Measurements from ENCODE around the gene PHLPP1.

Gene PHLPP1

GRCh38 chr18:62728254-62728653 lies 12.9 kb downstream of the PHLPP1 start (continued):
- TF ChIP-seq POU6F1 (CRISPR knock-in tag; IDR thresholded peaks at IDR 0.05; ENCODE audit: borderline replicate concordance, low read depth), result no peak
- no peak for TF ChIP-seq ZFP30 (CRISPR knock-in tag; IDR thresholded peaks at IDR 0.05)
- no peak for TF ChIP-seq GLIS3 (CRISPR knock-in tag; IDR thresholded peaks at IDR 0.05)

GRCh38 chr18:62729487-62730386 lies 14.4 kb downstream of the PHLPP1 start:
- no peak for ATAC-seq
- TF ChIP-seq POU6F1 (CRISPR knock-in tag; IDR thresholded peaks at IDR 0.05; ENCODE audit: borderline replicate concordance, low read depth) (no peak), ZNF565 (CRISPR knock-in tag; conservative IDR thresholded peaks at IDR 0.05; ENCODE audit: low read depth) (no peak), GLIS3 (CRISPR knock-in tag; IDR thresholded peaks at IDR 0.05) (no peak), TOX (CRISPR knock-in tag; IDR thresholded peaks at IDR 0.05; ENCODE audit: borderline replicate concordance) (no peak), BACH2 (CRISPR knock-in tag; IDR thresholded peaks at IDR 0.05; ENCODE audit: borderline replicate concordance) (no peak), ISL1 (CRISPR knock-in tag; IDR thresholded peaks at IDR 0.05) (no peak), ZFP3 (CRISPR knock-in tag; IDR thresholded peaks at IDR 0.05) (no peak), ZFP30 (CRISPR knock-in tag; IDR thresholded peaks at IDR 0.05) (no peak), OSR1 (CRISPR knock-in tag; IDR thresholded peaks at IDR 0.05) (no peak), ZNF8 (CRISPR knock-in tag; IDR thresholded peaks at IDR 0.05) (no peak), CSDC2 (CRISPR knock-in tag; IDR thresholded peaks at IDR 0.05) (no peak), TCF4 (CRISPR knock-in tag; IDR thresholded peaks at IDR 0.05; ENCODE audit: borderline replicate concordance) (no peak)

- no peak for ATAC-seq
- no peak for TF ChIP-seq CREB5 (CRISPR knock-in tag; IDR thresholded peaks at IDR 0.05; ENCODE audit: low read depth)
Observed at GRCh38 chr18:62730941-62731340, 15.6 kb downstream of the PHLPP1 start.

GRCh38 chr18:62732617-62733016 lies 17.3 kb downstream of the PHLPP1 start:
- TF ChIP-seq PPARA (CRISPR knock-in tag; IDR thresholded peaks at IDR 0.05; ENCODE audit: borderline replicate concordance) (no peak), RARB (CRISPR knock-in tag; IDR thresholded peaks at IDR 0.05) (no peak), ZFP30 (CRISPR knock-in tag; IDR thresholded peaks at IDR 0.05) (no peak), GLIS3 (CRISPR knock-in tag; IDR thresholded peaks at IDR 0.05) (no peak)
- ATAC-seq, result no peak

- TF ChIP-seq POU6F1 (CRISPR knock-in tag; IDR thresholded peaks at IDR 0.05; ENCODE audit: borderline replicate concordance, low read depth) (no peak), GLIS3 (CRISPR knock-in tag; IDR thresholded peaks at IDR 0.05) (no peak), CSDC2 (CRISPR knock-in tag; IDR thresholded peaks at IDR 0.05) (no peak), ESRRG (CRISPR knock-in tag; IDR thresholded peaks at IDR 0.05) (no peak), SNAI2 (CRISPR knock-in tag; IDR thresholded peaks at IDR 0.05) (no peak), ZNF8 (CRISPR knock-in tag; IDR thresholded peaks at IDR 0.05) (no peak)
- no peak for ATAC-seq
Observed at GRCh38 chr18:62734290-62734689, 18.9 kb downstream of the PHLPP1 start.

- no peak for ATAC-seq
- TF ChIP-seq RARB (CRISPR knock-in tag; IDR thresholded peaks at IDR 0.05), result no peak
- TF ChIP-seq ZC3H10 (CRISPR knock-in tag; IDR thresholded peaks at IDR 0.05), result no peak
- no peak for TF ChIP-seq CREB5 (CRISPR knock-in tag; IDR thresholded peaks at IDR 0.05; ENCODE audit: low read depth)
- TF ChIP-seq ZNF565 (CRISPR knock-in tag; conservative IDR thresholded peaks at IDR 0.05; ENCODE audit: low read depth), result no peak
- no peak for TF ChIP-seq SNAI2 (CRISPR knock-in tag; IDR thresholded peaks at IDR 0.05)
- no peak for TF ChIP-seq ISL1 (CRISPR knock-in tag; IDR thresholded peaks at IDR 0.05)
- TF ChIP-seq TSHZ2 (CRISPR knock-in tag; IDR thresholded peaks at IDR 0.05), result no peak
- TF ChIP-seq CSDC2 (CRISPR knock-in tag; IDR thresholded peaks at IDR 0.05), result no peak
- no peak for TF ChIP-seq ESRRG (CRISPR knock-in tag; IDR thresholded peaks at IDR 0.05)
- no peak for TF ChIP-seq ARNTL (CRISPR knock-in tag; IDR thresholded peaks at IDR 0.05; ENCODE audit: borderline replicate concordance, low read depth)
Observed at GRCh38 chr18:62735387-62735786, 20.0 kb downstream of the PHLPP1 start.

Measured in SK-N-SH treated with all-trans-retinoic acid at 6 μM for 48 hours (cell line).